ENCODE data around the gene MYO18A.
"Not testable (repeated sequence)": the region's sequence is repeated elsewhere in the genome, so short reads cannot be mapped to it uniquely, and the experiment has no call there.

The MYO18A gene

GRCh38 chr17:29148257-29148789, 31.9 kb downstream of the MYO18A start:
- DNase-seq = no peak

GRCh38 chr17:29147682-29148081, 32.5 kb downstream of the MYO18A start:
- DNase-seq = no peak

- not testable (repeated sequence) for DNase-seq
These were observed 33.0 kb downstream of the MYO18A start for GRCh38 chr17:29147228-29147627.

- no peak for DNase-seq
These were observed 33.7 kb downstream of the MYO18A start for GRCh38 chr17:29146369-29146972.

DNA sequence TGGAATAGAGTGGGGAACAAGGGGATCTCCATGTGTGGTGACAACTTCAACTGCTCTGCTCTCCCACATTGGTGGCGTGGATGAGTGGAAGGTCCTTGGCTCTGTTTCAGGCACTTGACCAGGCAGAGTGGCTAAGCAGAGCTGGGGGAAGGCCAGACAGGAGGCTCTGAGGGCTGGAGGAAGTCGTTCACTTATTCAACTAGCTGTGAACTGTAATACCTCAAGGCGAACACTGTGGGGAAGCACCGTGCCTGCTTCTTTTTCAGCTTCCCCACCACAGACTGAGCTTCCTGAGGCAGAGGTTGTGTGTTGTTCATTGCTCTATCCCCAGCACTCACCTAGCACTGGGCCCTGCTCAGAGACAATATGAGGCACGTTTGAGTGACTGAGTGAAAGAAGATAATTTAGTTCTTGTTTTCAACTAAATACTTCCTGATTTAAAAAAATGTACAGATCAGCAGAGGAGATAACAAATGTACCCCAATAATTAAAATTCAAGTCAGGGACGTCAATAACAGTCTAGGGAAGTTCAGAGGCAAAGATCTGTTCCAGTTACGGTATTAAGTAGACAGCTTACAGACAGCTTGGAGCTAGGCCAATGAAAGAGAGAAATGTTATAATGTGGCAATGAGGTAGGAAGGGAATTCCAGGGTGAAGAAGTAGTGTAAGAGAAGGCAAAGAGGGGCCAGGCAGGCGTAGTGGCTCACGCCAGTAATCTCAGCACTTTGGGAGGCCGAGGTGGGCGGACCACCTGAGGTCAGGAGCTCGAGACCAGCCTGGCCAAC, 34.7 kb downstream of the MYO18A start:
- DNase-seq = peak; percentile 70

GRCh38 chr17:29143894-29144293, 36.3 kb downstream of the MYO18A start:
- DNase-seq = no peak

GRCh38 chr17:29141514-29141876, 38.7 kb downstream of the MYO18A start:
- DNase-seq = no peak

GRCh38 chr17:29140631-29141513, 39.3 kb downstream of the MYO18A start:
- no peak for DNase-seq

- DNase-seq = peak; percentile 53
These were observed 40.1 kb downstream of the MYO18A start for GRCh38 chr17:29140051-29140621.

GRCh38 chr17:29138971-29139691, 41.1 kb downstream of the MYO18A start:
- no peak for DNase-seq

DNA sequence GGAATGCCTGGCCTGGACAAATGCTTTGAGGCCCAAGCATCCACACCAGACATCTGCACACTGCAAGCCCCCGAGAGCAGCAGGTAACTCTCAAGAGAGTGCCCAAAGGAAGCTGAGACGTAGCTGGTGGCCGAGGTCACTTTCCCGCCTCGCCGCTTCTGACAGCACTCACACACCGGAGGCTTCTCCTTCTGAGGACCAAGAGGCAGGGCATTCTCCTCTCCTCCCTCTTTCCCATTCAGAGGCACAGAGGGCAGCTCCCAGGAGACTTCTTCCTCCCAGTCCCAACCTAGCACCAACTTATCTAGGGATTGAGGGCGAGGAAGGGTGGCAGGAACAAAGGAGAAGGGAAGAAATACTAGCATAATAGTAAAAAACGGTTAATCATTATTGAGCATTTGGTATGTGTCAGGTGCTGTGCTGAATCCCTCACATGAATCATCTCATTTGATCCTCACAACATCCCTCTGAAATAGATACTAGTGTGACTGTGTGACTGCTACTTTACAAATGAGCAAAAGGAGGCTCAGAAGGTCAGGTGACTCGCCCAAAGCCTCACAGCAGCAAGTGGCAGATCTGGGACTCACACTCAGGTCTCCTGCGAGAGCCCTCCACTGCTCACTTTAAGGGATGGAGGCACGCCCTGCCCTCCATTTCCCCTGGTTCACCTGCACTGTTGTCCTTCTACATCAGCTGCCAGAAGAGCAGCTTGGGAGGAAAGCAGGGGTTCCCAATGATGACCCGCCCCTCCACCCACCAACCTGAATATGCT, 41.8 kb downstream of the MYO18A start:
- DNase-seq = no peak

GRCh38 chr17:29136998-29137730, 43.0 kb downstream of the MYO18A start:
- DNase-seq = no peak

DNA sequence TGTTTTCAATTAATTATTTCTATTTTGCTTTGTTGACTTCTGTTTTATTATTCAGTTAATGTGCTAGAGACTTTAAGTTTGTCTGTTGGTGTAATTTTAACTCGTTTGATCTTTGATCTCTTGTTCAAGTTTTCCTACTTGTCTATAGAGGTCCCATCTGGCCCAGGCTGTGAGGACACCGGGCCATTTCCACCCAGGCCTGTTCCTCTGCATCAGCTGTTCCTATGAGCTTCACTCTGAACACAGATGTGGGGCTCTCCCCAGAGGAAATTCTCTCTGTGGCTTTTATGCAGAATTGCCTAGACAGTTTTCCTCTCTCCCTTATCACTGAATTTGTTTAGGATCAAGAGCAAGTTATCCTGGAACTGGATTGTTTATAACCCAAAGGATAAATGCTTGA, 44.7 kb downstream of the MYO18A start:
- DNase-seq = no peak

DNA sequence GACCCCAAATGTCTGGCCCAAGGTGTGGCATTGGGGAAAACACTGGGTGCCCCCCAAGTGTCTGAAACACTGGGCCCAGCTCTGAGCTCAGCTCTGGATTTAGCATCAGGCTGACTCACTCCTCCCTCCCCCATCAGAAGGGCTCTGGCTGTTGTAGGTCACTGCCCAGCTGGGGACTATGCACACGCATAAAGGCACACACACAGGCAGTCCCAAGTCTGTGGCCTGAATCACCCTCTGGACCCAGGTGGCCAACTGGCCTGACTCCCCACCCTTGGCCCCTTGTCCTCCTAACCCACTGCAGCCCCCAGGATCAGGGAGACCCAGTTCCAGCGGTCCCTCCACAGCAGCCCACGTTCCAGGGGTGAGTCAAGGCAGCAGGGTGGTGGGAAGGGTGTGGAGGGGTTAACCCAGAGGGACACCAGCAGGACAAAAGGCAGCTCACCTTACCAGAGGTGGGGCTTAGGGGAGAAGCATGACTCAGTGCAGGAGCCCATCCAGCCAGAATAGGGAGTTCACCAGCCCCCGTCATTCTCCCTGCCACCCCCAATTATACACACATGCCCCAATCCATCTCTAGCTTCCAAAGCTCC, 47.0 kb downstream of the MYO18A start:
- peak; percentile 53 for DNase-seq

GRCh38 chr17:29131814-29132682, 48.1 kb downstream of the MYO18A start:
- peak; percentile 83 for DNase-seq

DNA sequence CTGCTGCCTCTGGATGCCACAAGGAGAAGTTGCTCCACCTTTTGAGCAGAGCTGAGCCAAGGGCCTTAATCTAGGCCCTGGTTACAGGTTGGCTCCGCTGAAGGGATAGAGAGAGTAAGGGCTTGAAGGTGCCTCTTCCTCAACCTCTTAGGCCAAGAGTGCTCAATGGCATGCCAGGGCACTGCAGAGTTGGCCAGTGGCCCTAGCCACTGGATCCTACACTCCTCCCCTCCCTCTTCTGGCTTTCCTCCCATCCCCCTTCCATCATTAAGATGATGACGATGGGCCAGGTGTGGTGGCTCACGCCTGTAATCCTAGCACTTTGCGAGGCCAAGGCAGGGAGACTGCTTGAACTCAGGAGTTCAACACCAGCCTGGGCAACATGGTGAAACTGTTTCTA, 50.5 kb downstream of the MYO18A start:
- DNase-seq = no peak

DNA sequence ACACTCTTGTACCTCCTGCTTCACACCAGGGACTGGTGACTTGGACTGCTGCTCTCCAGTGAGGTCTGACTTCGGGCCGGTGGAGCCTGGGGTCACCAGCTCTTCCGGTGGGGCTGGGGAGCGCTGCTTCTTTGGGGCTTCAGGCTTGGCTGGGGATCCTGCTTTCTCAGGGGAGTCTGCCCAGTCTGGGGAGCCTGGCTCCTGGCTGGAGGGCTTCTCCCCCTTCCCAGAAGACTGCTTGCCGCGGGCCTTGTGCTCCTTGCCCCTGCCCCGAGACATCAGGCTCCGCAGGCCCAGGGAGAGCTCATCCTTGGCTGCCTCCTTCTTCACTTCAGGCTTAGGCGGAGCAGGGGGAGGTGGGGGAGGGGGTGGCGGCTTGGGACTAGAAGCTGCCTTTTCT, 52.4 kb downstream of the MYO18A start:
- DNase-seq = no peak

GRCh38 chr17:29126268-29126930, 53.8 kb downstream of the MYO18A start:
- no peak for DNase-seq

DNA sequence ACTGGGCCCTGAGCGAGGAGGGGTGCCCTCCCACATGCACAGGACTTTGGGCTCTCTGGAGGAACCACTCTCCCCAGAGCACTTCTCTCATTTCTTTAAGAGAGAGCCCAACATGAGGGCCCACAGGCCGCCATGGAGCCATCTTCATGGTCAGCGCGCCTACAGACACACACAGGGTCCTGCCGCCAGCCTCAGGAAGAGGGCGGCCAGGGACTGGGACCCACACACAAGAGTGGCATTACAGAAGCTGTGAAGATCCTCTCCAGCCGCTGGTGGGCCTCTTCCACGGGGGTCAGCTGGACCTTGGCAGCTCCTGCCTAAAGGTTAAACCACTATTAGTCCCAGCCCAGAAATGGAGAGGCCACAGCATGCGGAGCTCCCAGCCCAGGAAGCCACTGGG, 54.5 kb downstream of the MYO18A start:
- no peak for DNase-seq
